ENCODE results near the gene NDNF.

- no peak for TF ChIP-seq POLR2A (IDR thresholded peaks at IDR 0.05)
- TF ChIP-seq CTCF (IDR thresholded peaks at IDR 0.05), result no peak
These were observed 35.2 kb upstream of the NDNF start for GRCh38 chr4:121107507-121107906.
